ENCODE measurements around the gene DUSP3.

DUSP3 gene

GRCh38 chr17:43814714-43815113, 35.9 kb upstream of the DUSP3 start:
- H3K4me3 ChIP-seq (ENCODE audit: low read length in 2 of 2), result no peak overlapping the region
- no peaks in the 10 kb centered on the region for H3K4me1 ChIP-seq (ENCODE audit: control insufficient read depth, insufficient read depth, low read length)
- H3K9me3 ChIP-seq (ENCODE audit: control insufficient read depth in 2 of 2, low read length in 2 of 2), result no peaks in the 10 kb centered on the region
- H3K27me3 ChIP-seq (ENCODE audit: control insufficient read depth in 1 of 2, insufficient read depth in 2 of 2, low read length in 2 of 2), result no peaks in the 10 kb centered on the region
- H3K27ac ChIP-seq (ENCODE audit: low read length), result no peak overlapping the region
- no peak overlapping the region for H3K9ac ChIP-seq (ENCODE audit: low read length in 2 of 2)
- H3K36me3 ChIP-seq (ENCODE audit: control insufficient read depth in 2 of 2, insufficient read depth in 2 of 2, low read length in 2 of 2), result peaks cover 0 to 7% of the 10 kb centered on the region in 2 donors

- Histone ChIP-seq H3K4me3 (ENCODE audit: low read length in 2 of 2) (no peak overlapping the region), H3K9me3 (ENCODE audit: control insufficient read depth in 2 of 2, low read length in 2 of 2) (no peaks in the 10 kb centered on the region), H3K27me3 (ENCODE audit: control insufficient read depth in 1 of 2, insufficient read depth in 2 of 2, low read length in 2 of 2) (no peaks in the 10 kb centered on the region), H3K9ac (ENCODE audit: low read length in 2 of 2) (no peak overlapping the region), H3K4me1 (ENCODE audit: control insufficient read depth, insufficient read depth, low read length) (no peaks in the 10 kb centered on the region), H3K36me3 (ENCODE audit: control insufficient read depth in 2 of 2, insufficient read depth in 2 of 2, low read length in 2 of 2) (peaks cover 0 to 7% of the 10 kb centered on the region in 2 donors), H3K27ac (ENCODE audit: low read length) (no peak overlapping the region)
These were observed 35.2 kb upstream of the DUSP3 start for GRCh38 chr17:43814026-43814425.

GRCh38 chr17:43813386-43813785, 34.6 kb upstream of the DUSP3 start:
- Histone ChIP-seq H3K36me3 (ENCODE audit: control insufficient read depth in 2 of 2, insufficient read depth in 2 of 2, low read length in 2 of 2) (peaks cover 0 to 13% of the 10 kb centered on the region in 2 donors), H3K9me3 (ENCODE audit: control insufficient read depth in 2 of 2, low read length in 2 of 2) (no peaks in the 10 kb centered on the region), H3K4me1 (ENCODE audit: control insufficient read depth, insufficient read depth, low read length) (no peaks in the 10 kb centered on the region), H3K4me3 (ENCODE audit: low read length in 2 of 2) (no peak overlapping the region), H3K27ac (ENCODE audit: low read length) (no peak overlapping the region), H3K9ac (ENCODE audit: low read length in 2 of 2) (no peak overlapping the region), H3K27me3 (ENCODE audit: control insufficient read depth in 1 of 2, insufficient read depth in 2 of 2, low read length in 2 of 2) (no peaks in the 10 kb centered on the region)

DNA sequence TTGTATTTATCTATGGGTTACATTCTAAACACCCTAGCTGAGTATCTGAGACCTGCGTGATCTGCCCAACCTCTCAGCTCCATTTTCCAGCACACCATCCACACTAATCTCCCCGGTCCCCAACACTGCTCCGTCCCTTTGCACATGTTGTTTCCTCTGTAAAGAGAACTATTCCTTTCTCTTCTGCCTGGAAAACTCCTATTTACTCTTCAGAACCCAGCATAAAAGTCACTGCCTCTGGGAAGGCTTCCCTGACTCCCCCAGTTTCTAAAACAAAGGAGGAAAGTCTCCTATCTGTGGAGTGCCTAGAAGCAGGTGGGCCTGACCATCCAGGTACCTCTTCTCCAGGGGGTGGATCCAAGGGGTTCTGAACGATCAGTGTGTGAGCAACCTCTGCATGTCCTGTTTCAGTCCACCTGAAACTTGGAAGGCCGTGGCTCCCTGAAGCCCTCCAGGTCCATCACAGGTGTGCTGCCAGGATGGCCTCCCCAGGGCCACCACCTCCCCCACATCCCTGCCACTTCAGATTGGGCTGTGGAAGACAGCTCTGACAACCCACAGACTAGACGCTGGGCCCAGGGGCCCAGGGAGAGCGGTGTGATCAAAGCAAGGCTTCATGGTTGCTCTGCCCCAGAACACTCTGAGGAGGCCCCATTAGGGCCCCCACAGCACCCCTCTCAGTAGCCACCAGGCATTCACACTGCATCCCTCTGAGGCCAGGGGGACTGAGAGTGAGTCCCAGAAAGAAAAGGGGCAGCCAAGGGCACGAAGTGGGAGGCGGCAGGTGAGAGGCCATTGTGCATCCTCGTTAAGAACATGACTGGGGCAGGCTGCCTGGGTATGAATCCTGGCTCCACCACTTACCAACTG, 33.9 kb upstream of the DUSP3 start:
- no peak overlapping the region for H3K27ac ChIP-seq (ENCODE audit: low read length)
- no peak overlapping the region for H3K9ac ChIP-seq (ENCODE audit: low read length in 2 of 2)
- H3K27me3 ChIP-seq (ENCODE audit: control insufficient read depth in 1 of 2, insufficient read depth in 2 of 2, low read length in 2 of 2), result no peaks in the 10 kb centered on the region
- peaks cover 0 to 14% of the 10 kb centered on the region in 2 donors for H3K36me3 ChIP-seq (ENCODE audit: control insufficient read depth in 2 of 2, insufficient read depth in 2 of 2, low read length in 2 of 2)
- no peaks in the 10 kb centered on the region for H3K4me1 ChIP-seq (ENCODE audit: control insufficient read depth, insufficient read depth, low read length)
- no peak overlapping the region for H3K4me3 ChIP-seq (ENCODE audit: low read length in 2 of 2)
- H3K9me3 ChIP-seq (ENCODE audit: control insufficient read depth in 2 of 2, low read length in 2 of 2), result no peaks in the 10 kb centered on the region

GRCh38 chr17:43810823-43811222, 32.0 kb upstream of the DUSP3 start:
- Histone ChIP-seq H3K36me3 (ENCODE audit: control insufficient read depth in 2 of 2, insufficient read depth in 2 of 2, low read length in 2 of 2) (peaks cover 0 to 14% of the 10 kb centered on the region in 2 donors), H3K27me3 (ENCODE audit: control insufficient read depth in 1 of 2, insufficient read depth in 2 of 2, low read length in 2 of 2) (no peaks in the 10 kb centered on the region), H3K9ac (ENCODE audit: low read length in 2 of 2) (no peak overlapping the region)

GRCh38 chr17:43810226-43810715, 31.5 kb upstream of the DUSP3 start:
- Histone ChIP-seq H3K4me1 (ENCODE audit: control insufficient read depth, insufficient read depth, low read length) (no peaks in the 10 kb centered on the region), H3K27ac (ENCODE audit: low read length) (no peak overlapping the region), H3K27me3 (ENCODE audit: control insufficient read depth in 1 of 2, insufficient read depth in 2 of 2, low read length in 2 of 2) (no peaks in the 10 kb centered on the region), H3K4me3 (ENCODE audit: low read length in 2 of 2) (no peak overlapping the region), H3K9ac (ENCODE audit: low read length in 2 of 2) (no peak overlapping the region), H3K36me3 (ENCODE audit: control insufficient read depth in 2 of 2, insufficient read depth in 2 of 2, low read length in 2 of 2) (peaks cover 0 to 14% of the 10 kb centered on the region in 2 donors), H3K9me3 (ENCODE audit: control insufficient read depth in 2 of 2, low read length in 2 of 2) (no peaks in the 10 kb centered on the region)

More at GRCh38 chr17:43810823-43811222, 32.0 kb upstream of the DUSP3 start:
- no peak overlapping the region for H3K27ac ChIP-seq (ENCODE audit: low read length)
- H3K4me1 ChIP-seq (ENCODE audit: control insufficient read depth, insufficient read depth, low read length), result no peaks in the 10 kb centered on the region
- no peak overlapping the region for H3K4me3 ChIP-seq (ENCODE audit: low read length in 2 of 2)
- H3K9me3 ChIP-seq (ENCODE audit: control insufficient read depth in 2 of 2, low read length in 2 of 2), result no peaks in the 10 kb centered on the region

GRCh38 chr17:43809121-43809520, 30.3 kb upstream of the DUSP3 start:
- peaks cover 0 to 14% of the 10 kb centered on the region in 2 donors for H3K36me3 ChIP-seq (ENCODE audit: control insufficient read depth in 2 of 2, insufficient read depth in 2 of 2, low read length in 2 of 2)
- no peaks in the 10 kb centered on the region for H3K27me3 ChIP-seq (ENCODE audit: control insufficient read depth in 1 of 2, insufficient read depth in 2 of 2, low read length in 2 of 2)
- no peaks in the 10 kb centered on the region for H3K9me3 ChIP-seq (ENCODE audit: control insufficient read depth in 2 of 2, low read length in 2 of 2)
- H3K9ac ChIP-seq (ENCODE audit: low read length in 2 of 2), result no peak overlapping the region
- H3K27ac ChIP-seq (ENCODE audit: low read length), result no peak overlapping the region
- H3K4me1 ChIP-seq (ENCODE audit: control insufficient read depth, insufficient read depth, low read length), result no peaks in the 10 kb centered on the region
- no peak overlapping the region for H3K4me3 ChIP-seq (ENCODE audit: low read length in 2 of 2)

GRCh38 chr17:43808076-43808475, 29.3 kb upstream of the DUSP3 start:
- H3K36me3 ChIP-seq (ENCODE audit: control insufficient read depth in 2 of 2, insufficient read depth in 2 of 2, low read length in 2 of 2), result peaks cover 0 to 13% of the 10 kb centered on the region in 2 donors
- no peak overlapping the region for H3K9ac ChIP-seq (ENCODE audit: low read length in 2 of 2)
- no peak overlapping the region for H3K4me3 ChIP-seq (ENCODE audit: low read length in 2 of 2)
- H3K27me3 ChIP-seq (ENCODE audit: control insufficient read depth in 1 of 2, insufficient read depth in 2 of 2, low read length in 2 of 2), result no peaks in the 10 kb centered on the region
- H3K9me3 ChIP-seq (ENCODE audit: control insufficient read depth in 2 of 2, low read length in 2 of 2), result no peaks in the 10 kb centered on the region
- no peak overlapping the region for H3K27ac ChIP-seq (ENCODE audit: low read length)
- H3K4me1 ChIP-seq (ENCODE audit: control insufficient read depth, insufficient read depth, low read length), result no peaks in the 10 kb centered on the region

DNA sequence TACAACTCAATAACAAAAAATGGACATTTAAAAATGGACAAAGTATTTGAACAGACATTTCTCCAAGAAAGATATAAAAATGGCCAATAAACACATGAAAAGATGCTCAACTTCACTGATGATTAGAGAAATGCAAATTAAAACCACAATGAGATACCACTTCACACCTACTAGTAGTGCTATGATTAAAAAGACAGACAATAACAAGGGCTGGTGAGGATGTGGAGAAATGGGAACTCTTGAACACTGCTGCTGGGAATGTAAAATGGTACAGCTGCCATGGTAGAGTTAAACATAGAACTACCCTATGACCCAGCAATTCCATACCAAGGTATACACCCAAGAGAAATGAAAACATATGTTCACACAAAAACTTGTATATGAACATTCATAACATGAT, 26.3 kb upstream of the DUSP3 start:
- peaks cover 0 to 15% of the 10 kb centered on the region in 2 donors for H3K36me3 ChIP-seq (ENCODE audit: control insufficient read depth in 2 of 2, insufficient read depth in 2 of 2, low read length in 2 of 2)
- H3K27me3 ChIP-seq (ENCODE audit: control insufficient read depth in 1 of 2, insufficient read depth in 2 of 2, low read length in 2 of 2), result no peaks in the 10 kb centered on the region
- no peaks in the 10 kb centered on the region for H3K9me3 ChIP-seq (ENCODE audit: control insufficient read depth in 2 of 2, low read length in 2 of 2)
- no peak overlapping the region for H3K9ac ChIP-seq (ENCODE audit: low read length in 2 of 2)
- H3K27ac ChIP-seq (ENCODE audit: low read length), result no peak overlapping the region
- H3K4me3 ChIP-seq (ENCODE audit: low read length in 2 of 2), result no peak overlapping the region
- no peaks in the 10 kb centered on the region for H3K4me1 ChIP-seq (ENCODE audit: control insufficient read depth, insufficient read depth, low read length)

GRCh38 chr17:43803758-43804157, 25.0 kb upstream of the DUSP3 start:
- Histone ChIP-seq H3K9me3 (ENCODE audit: control insufficient read depth in 2 of 2, low read length in 2 of 2) (no peaks in the 10 kb centered on the region), H3K27me3 (ENCODE audit: control insufficient read depth in 1 of 2, insufficient read depth in 2 of 2, low read length in 2 of 2) (no peaks in the 10 kb centered on the region), H3K27ac (ENCODE audit: low read length) (no peak overlapping the region), H3K4me1 (ENCODE audit: control insufficient read depth, insufficient read depth, low read length) (no peaks in the 10 kb centered on the region), H3K4me3 (ENCODE audit: low read length in 2 of 2) (no peak overlapping the region), H3K36me3 (ENCODE audit: control insufficient read depth in 2 of 2, insufficient read depth in 2 of 2, low read length in 2 of 2) (peaks cover 0 to 11% of the 10 kb centered on the region in 2 donors), H3K9ac (ENCODE audit: low read length in 2 of 2) (no peak overlapping the region)

GRCh38 chr17:43801844-43802243, 23.1 kb upstream of the DUSP3 start:
- Histone ChIP-seq H3K9ac (ENCODE audit: low read length in 2 of 2) (no peak overlapping the region), H3K4me1 (ENCODE audit: control insufficient read depth, insufficient read depth, low read length) (no peaks in the 10 kb centered on the region), H3K36me3 (ENCODE audit: control insufficient read depth in 2 of 2, insufficient read depth in 2 of 2, low read length in 2 of 2) (peaks cover 0 to 6% of the 10 kb centered on the region in 2 donors), H3K9me3 (ENCODE audit: control insufficient read depth in 2 of 2, low read length in 2 of 2) (no peaks in the 10 kb centered on the region), H3K27me3 (ENCODE audit: control insufficient read depth in 1 of 2, insufficient read depth in 2 of 2, low read length in 2 of 2) (no peaks in the 10 kb centered on the region), H3K4me3 (ENCODE audit: low read length in 2 of 2) (no peak overlapping the region), H3K27ac (ENCODE audit: low read length) (no peak overlapping the region)

All from stomach smooth muscle (tissue), 2 donors.